NCI-H2196 treated with DMSO at 0.1 percent for 48 hours (cell line): Measurements from ENCODE around the gene PPFIBP1.
"Not testable (repeated sequence)": the region's sequence is repeated elsewhere in the genome, so short reads cannot be mapped to it uniquely, and the experiment has no call there.

Experiments
- DNase-seq: peaks from one replicate; lab custom pipeline; 2025; ENCODE audit not compliant: unreplicated experiment; lab: John Stamatoyannopoulos, UW

Gene PPFIBP1

DNA sequence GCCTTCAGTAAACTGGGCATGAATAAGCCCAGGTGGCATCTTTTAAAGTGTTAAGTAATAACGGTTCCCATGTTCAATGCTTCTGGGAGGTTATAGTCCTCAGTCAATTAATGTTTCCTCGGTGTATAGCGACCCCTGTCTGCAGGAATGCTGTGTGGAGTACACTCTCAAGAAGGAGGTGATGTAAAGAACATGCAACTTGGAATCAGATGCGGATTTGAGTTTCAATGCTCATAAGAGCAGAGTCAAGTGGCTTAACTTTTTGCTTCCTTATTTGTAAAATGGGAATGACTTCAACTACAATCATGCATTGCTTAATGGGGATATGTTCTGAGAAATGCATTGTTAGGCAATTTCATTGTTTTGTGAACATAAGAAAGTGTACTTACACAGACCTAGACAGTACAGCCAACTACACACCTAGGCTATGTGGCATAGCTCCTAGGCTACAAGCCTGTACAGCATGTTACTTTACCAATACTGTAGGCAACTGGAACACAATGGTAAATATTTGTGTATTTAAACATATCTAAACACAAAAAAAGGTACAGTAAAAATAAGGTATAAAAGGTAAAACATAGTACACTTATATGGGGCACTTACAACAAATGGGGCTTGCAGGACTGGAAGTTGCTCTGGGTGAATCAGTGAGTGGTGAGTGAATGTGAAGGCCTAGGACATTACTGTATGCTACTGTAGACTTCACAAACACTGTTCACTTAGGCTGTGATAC is 179.9 kb downstream of the PPFIBP1 start:
- DNase-seq = peak; percentile 67

- DNase-seq = no peak
Measured at GRCh38 chr12:27705263-27705662, 181.3 kb downstream of the PPFIBP1 start.

GRCh38 chr12:27707216-27707615 is 183.2 kb downstream of the PPFIBP1 start:
- DNase-seq = no peak

- no peak for DNase-seq
Measured at GRCh38 chr12:27709212-27709931, 185.4 kb downstream of the PPFIBP1 start.

DNA sequence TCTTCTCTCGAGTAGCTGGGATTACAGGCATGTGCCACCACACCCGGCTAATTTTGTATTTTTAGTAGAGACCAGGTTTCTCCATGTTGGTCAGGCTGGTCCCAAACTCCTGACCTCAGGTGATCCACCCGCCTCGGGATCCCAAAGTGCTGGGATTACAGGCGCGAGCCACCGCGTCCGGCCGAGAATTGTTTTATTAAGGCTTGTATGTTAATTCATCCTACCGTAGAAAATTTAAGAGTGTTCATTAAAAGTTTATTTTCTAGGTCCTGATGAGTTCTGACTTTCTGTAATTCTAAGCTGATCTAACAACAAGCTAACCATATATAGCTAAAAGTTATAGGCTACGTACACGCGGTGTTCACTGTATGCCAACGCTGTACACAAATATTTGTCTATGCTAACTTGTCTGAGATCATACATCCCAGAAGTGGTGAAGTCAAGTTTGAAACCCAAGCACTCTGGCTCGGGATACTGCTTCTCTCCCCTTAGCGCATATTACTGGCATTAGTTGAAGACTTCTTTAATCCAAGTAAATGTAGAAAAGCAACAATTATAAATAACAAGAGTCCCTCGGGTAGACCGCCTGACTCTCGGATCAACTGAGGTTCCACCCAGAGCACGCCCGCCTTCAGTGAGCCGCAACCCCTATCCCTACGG is 186.1 kb downstream of the PPFIBP1 start:
- DNase-seq = peak; percentile 64

- peak; percentile 97 for DNase-seq
Measured at GRCh38 chr12:27710592-27711316, 186.7 kb downstream of the PPFIBP1 start, which contains the start of gene MRPS35. Gene MRPS35 (plus strand): TSS chr12:27710832. CDS start chr12:27710844, 12 bp downstream.

DNA sequence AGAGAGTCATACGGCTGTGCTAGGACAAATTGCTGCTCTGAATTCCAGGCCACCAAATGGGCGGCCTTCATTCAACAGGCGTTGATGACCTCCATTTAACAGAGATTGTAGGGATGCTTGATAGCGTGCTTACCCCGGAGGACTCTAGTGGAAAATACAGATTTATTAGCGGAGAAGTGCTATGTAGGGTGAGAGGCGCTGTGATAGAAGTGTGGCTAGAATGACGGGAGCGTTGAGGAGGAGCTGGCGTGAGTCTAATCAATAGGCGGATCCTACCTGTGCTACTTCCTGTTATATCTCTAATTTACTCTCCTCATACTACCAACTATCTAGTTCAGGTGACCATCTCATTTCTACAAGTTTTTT is 187.3 kb downstream of the PPFIBP1 start:
- DNase-seq = peak; percentile 45

GRCh38 chr12:27711967-27712366 is 188.0 kb downstream of the PPFIBP1 start:
- no peak for DNase-seq

- DNase-seq = no peak
Measured at GRCh38 chr12:27723212-27723611, 199.2 kb downstream of the PPFIBP1 start.

DNA sequence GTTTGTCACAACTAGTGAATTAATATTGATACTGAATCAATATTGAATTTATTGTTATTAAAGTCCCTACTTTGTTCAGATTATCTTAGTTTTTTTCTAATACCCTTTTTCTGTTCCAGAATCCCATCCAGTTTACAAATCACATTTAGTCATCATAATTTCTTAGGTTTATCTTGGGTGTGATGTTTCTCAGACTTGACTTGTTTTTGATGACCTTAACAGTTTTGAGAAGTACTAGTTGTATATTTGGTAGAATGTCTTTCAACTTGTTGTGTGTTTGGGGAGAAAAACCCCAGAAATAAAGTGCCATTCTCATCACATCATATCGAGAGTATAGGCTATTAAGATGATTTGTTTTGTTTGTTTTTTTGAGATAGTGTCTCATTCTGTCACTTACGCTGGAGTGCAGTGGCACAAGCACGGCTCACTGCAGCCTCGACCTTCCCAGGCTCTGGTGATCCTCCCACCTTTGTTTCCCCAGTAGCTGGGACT is 206.1 kb downstream of the PPFIBP1 start:
- DNase-seq = no peak

DNA sequence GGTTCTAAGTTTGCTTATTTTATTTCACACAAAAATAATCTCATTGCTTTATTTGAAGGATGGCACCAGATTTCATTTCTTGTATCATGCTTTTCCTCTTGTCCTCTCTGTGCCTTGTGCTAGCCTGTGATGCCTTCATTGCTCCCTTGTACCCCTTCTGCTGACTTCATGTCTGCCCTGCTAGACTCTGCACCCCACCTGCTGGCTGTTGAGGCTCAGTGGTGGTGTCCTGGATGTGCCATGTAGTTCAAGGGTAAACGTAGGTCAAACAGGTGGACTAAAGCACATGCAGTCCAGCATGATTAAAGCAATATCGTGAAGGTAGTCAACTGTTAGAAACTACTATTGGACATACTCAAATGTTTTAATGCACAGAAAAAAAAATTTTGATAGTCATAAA is 208.3 kb downstream of the PPFIBP1 start:
- no peak for DNase-seq

DNA sequence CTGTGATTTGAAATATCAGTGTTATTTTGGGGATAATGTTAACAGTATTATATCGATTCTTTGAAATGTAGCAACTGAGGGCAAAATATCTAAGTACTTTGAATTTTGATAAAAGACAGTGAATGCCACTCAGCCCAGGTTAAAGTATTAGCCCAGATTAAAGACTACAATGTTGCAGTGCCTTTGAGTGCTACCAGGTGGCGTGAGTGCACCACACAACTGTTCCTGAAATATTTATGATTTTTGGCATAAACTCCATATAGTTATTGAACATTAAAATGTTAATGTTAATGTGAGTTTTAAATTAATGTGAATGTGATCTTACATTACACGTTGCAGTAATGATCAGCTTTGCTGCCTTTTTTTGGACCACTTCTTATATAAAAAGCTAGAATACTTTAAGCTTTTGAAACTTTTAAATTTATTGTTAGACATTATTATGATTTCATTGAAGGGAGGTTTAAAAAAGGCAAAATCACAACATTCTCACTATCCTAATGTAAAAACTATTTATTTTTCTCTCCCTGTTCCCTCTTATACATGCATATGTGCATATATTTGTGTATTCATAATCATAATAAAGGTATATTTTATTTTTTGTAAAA is 209.1 kb downstream of the PPFIBP1 start:
- DNase-seq = peak; percentile 43

DNA sequence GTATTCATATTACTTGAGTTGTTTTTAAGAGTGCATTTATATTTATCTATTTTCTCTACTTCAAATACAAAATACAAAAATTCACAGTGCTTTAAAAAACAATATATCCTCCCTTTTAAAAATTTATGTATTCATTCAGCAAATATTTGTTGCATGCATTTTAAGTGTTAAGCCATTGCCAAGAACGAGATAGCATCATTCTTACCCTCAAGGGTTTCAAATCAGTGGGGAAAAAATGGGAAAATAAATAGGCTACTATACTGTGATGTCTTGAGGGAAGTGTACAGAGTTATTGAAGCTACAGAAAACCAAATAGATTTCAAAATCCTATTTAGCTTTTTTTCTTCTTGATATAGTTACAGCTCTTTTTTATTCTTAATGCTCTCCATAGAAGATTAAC is 209.8 kb downstream of the PPFIBP1 start:
- no peak for DNase-seq

DNA sequence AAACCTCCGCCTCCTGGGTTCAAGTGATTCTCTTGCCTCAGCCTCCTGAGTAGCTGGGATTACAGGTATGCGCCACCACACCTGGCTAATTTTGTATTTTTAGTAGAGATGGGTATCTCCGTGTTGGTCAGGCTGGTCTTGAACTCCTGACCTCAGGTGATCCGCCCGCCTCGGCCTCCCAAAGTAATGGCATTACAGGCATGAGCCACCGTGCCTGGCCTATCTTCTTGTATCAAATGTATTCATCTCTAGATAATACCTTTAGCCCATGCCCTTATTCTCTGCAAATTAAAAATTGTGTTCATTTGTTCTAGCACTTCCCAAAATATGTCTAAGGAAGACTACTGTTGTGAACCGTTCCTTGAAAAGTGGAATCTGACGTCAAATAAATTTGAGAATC is 210.3 kb downstream of the PPFIBP1 start:
- DNase-seq = not testable (repeated sequence)

- DNase-seq = no peak
Measured at GRCh38 chr12:27743601-27744000, 219.6 kb downstream of the PPFIBP1 start.
